ENCODE data around the gene KRTAP12-4.

DNA sequence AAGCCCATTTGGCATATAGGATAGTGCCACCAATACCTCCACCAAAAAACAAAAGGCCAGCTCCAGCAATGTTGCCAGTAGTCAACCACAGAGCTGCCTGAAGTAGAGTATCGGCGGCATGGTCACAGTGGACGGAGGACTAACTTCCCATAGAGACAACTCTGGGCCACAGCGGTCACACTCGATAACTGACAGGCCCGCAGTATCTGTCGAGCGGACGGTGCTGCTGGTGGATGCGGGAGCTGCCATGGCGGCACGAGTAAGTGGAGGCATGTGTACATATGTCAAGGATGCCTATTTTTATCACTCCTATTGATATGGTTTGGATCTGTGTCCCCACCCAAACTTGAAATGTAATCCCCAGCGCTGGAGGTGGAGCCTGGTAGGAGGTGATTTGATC lies 23.4 kb upstream of the KRTAP12-4 start:
- TF ChIP-seq, protein P1, sequence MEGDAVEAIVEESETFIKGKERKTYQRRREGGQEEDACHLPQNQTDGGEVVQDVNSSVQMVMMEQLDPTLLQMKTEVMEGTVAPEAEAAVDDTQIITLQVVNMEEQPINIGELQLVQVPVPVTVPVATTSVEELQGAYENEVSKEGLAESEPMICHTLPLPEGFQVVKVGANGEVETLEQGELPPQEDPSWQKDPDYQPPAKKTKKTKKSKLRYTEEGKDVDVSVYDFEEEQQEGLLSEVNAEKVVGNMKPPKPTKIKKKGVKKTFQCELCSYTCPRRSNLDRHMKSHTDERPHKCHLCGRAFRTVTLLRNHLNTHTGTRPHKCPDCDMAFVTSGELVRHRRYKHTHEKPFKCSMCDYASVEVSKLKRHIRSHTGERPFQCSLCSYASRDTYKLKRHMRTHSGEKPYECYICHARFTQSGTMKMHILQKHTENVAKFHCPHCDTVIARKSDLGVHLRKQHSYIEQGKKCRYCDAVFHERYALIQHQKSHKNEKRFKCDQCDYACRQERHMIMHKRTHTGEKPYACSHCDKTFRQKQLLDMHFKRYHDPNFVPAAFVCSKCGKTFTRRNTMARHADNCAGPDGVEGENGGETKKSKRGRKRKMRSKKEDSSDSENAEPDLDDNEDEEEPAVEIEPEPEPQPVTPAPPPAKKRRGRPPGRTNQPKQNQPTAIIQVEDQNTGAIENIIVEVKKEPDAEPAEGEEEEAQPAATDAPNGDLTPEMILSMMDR (IDR thresholded peaks at IDR 0.05): no peak
- TF ChIP-seq POLR2AphosphoS5 (IDR thresholded peaks at IDR 0.05) (no peak), POLR2A (IDR thresholded peaks at IDR 0.05; ENCODE audit: low read depth) (no peak)
